ENCODE results near the gene OPALIN. TPM values are rescaled to one million over a fixed set of nuclear protein-coding genes. Genes with fewer than 3 reads are reported as not detected.

The OPALIN gene
- total RNA-seq, 2 donors from 2014 or later: not detected

- Histone ChIP-seq H3K27ac (no peak overlapping the region), H3K4me3 (no peak overlapping the region), H3K4me1 (no peaks in the 10 kb centered on the region), H3K36me3 (no peaks in the 10 kb centered on the region), H3K9me3 (no peaks in the 10 kb centered on the region), H3K9ac (ENCODE audit: low read depth in 2 of 2, low read length in 2 of 2) (no peak overlapping the region), H3K27me3 (no peaks in the 10 kb centered on the region)
- intact Hi-C loops (cut with DNase I): no loop called here
- DNase-seq: no peak
- TF ChIP-seq, protein P1, sequence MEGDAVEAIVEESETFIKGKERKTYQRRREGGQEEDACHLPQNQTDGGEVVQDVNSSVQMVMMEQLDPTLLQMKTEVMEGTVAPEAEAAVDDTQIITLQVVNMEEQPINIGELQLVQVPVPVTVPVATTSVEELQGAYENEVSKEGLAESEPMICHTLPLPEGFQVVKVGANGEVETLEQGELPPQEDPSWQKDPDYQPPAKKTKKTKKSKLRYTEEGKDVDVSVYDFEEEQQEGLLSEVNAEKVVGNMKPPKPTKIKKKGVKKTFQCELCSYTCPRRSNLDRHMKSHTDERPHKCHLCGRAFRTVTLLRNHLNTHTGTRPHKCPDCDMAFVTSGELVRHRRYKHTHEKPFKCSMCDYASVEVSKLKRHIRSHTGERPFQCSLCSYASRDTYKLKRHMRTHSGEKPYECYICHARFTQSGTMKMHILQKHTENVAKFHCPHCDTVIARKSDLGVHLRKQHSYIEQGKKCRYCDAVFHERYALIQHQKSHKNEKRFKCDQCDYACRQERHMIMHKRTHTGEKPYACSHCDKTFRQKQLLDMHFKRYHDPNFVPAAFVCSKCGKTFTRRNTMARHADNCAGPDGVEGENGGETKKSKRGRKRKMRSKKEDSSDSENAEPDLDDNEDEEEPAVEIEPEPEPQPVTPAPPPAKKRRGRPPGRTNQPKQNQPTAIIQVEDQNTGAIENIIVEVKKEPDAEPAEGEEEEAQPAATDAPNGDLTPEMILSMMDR (IDR thresholded peaks at IDR 0.05): no peak
These were observed 8.7 kb upstream of the OPALIN start for GRCh38 chr10:96367470-96367869.

DNA sequence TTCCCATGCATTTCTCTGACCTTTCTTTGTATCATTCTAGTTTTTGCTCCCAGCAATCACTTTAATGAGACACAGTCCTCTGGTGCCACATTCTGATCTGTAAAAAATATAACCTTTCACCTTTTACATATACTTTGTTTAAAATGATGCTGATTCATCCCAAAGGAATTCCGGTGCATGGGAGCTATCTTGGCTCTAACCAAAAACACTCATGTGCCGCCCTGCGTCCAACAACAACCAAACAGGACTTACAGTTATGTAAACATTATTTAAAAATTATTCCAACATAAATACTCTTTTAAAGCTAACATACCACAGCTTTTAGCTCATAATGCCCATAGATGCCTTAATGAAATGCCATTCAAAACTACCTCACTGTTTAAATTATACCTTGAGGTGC, 7.7 kb upstream of the OPALIN start:
- Histone ChIP-seq H3K27me3 (no peaks in the 10 kb centered on the region), H3K27ac (no peak overlapping the region), H3K4me3 (no peak overlapping the region), H3K9me3 (no peaks in the 10 kb centered on the region), H3K9ac (ENCODE audit: low read depth in 2 of 2, low read length in 2 of 2) (no peak overlapping the region), H3K4me1 (no peaks in the 10 kb centered on the region), H3K36me3 (no peaks in the 10 kb centered on the region)
- TF ChIP-seq, protein P1 (IDR thresholded peaks at IDR 0.05): no peak
- no peak for DNase-seq
- intact Hi-C loops (cut with DNase I): no loop called here

DNA sequence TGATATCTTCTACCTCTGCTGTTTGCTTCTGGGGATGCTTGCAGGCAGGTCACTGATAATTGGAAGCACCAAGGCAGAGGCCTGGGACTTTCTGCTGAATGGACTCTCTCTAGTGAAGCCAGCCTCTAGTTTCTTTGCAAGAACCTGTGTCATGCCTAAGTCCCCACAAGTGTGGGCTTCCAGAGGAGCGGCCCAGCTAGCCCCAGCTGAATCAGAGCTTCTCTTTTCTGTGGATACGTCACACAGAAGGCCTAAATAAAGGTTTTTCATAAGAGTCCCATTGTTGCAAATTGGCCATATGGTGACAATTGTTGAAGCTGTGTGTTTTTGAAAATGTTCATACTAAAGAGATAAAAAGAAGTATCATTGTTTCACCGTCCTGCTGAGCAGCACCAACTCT, 6.8 kb upstream of the OPALIN start:
- Histone ChIP-seq H3K4me3 (no peak overlapping the region), H3K4me1 (no peaks in the 10 kb centered on the region), H3K9ac (ENCODE audit: low read depth in 2 of 2, low read length in 2 of 2) (no peak overlapping the region), H3K27me3 (no peaks in the 10 kb centered on the region), H3K9me3 (no peaks in the 10 kb centered on the region), H3K36me3 (no peaks in the 10 kb centered on the region), H3K27ac (no peak overlapping the region)
- no peak for DNase-seq
- intact Hi-C loops (cut with DNase I): no loop called here
- TF ChIP-seq, protein P1 (IDR thresholded peaks at IDR 0.05): no peak

GRCh38 chr10:96360766-96361165, 2.0 kb upstream of the OPALIN start:
- Histone ChIP-seq H3K4me3 (no peak overlapping the region), H3K36me3 (no peaks in the 10 kb centered on the region), H3K27me3 (no peaks in the 10 kb centered on the region), H3K27ac (no peak overlapping the region), H3K9me3 (no peaks in the 10 kb centered on the region), H3K4me1 (no peaks in the 10 kb centered on the region), H3K9ac (ENCODE audit: low read depth in 2 of 2, low read length in 2 of 2) (no peak overlapping the region)
- intact Hi-C loops (cut with DNase I): no loop called here
- TF ChIP-seq, protein P1 (IDR thresholded peaks at IDR 0.05): no peak
- no peak for DNase-seq

- Histone ChIP-seq H3K4me3 (no peak overlapping the region), H3K27me3 (no peaks in the 10 kb centered on the region), H3K36me3 (no peaks in the 10 kb centered on the region), H3K9me3 (no peaks in the 10 kb centered on the region), H3K27ac (no peak overlapping the region), H3K4me1 (no peaks in the 10 kb centered on the region), H3K9ac (ENCODE audit: low read depth in 2 of 2, low read length in 2 of 2) (no peak overlapping the region)
- no peak for DNase-seq
- TF ChIP-seq, protein P1 (IDR thresholded peaks at IDR 0.05): no peak
- intact Hi-C loops (cut with DNase I): no loop called here
These were observed 1.5 kb upstream of the OPALIN start for GRCh38 chr10:96360331-96360730.

DNA sequence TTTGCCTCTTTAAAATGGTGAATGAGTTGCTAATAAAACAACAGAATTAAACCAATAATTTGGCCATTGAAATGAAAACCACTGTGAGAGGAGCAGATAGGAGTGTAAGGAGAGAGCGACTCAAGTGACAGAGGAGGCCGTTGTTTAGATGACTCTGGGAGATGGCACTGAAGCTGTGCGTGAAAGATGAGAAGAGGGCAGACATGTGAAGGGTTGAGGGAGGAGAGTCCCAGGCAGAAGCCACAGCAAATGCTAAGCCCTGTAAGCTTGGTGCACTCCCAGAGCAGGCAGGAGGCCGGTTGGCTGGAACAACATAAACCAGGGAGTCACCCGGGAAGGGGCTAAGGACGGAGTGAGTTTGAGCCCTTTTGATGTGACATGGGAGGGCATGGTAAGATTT, 814 bp upstream of the OPALIN start:
- H3K27ac ChIP-seq: no peak overlapping the region
- no peak overlapping the region for H3K4me3 ChIP-seq
- TF ChIP-seq, protein P1 (IDR thresholded peaks at IDR 0.05): no peak
- H3K27me3 ChIP-seq: no peaks in the 10 kb centered on the region
- H3K9ac ChIP-seq (ENCODE audit: low read depth in 2 of 2, low read length in 2 of 2): no peak overlapping the region
- no peak for DNase-seq
- intact Hi-C loops (cut with DNase I): no loop called here
- H3K36me3 ChIP-seq: no peaks in the 10 kb centered on the region
- H3K4me1 ChIP-seq: no peaks in the 10 kb centered on the region
- no peaks in the 10 kb centered on the region for H3K9me3 ChIP-seq
